Measurements from ENCODE around the gene ITPR1. TPM values are rescaled to one million over a fixed set of nuclear protein-coding genes. Genes with fewer than 3 reads are reported as not detected.

The ITPR1 gene
- total and polyA plus RNA-seq, 2 experiments from 2014 or later: 6.8 to 21.0 TPM

GRCh38 chr3:4674216-4674615 is 181.1 kb downstream of the ITPR1 start:
- H3K36me3 Mint-ChIP-seq (ENCODE audit: low read depth): 0 out of 3 replicates have a peak, but pooled peaks cover 3% of the 10 kb centered on the region
- Histone ChIP-seq H3K27me3 (ENCODE audit: insufficient read depth) (no peaks in the 10 kb centered on the region), H3K9me2 (ENCODE audit: insufficient read depth) (no peaks in the 10 kb centered on the region), H4K20me1 (replicated peaks; ENCODE audit: insufficient read depth) (no peaks in the 10 kb centered on the region), H3K4me2 (no peak overlapping the region), H2AFZ (no peak overlapping the region), H3K27ac (ENCODE audit: low read depth) (no peak overlapping the region), H3K4me1 (ENCODE audit: insufficient read depth) (no peaks in the 10 kb centered on the region), H3K4me3 (no peak overlapping the region), H3K36me3 (ENCODE audit: insufficient read depth) (peaks cover 5% of the 10 kb centered on the region; the same call in 1 of the 2 replicates), H3K79me2 (replicated peaks; ENCODE audit: insufficient read depth) (no peaks in the 10 kb centered on the region), H3F3A (replicated peaks; ENCODE audit: low read depth) (no peaks in the 10 kb centered on the region)
- TF ChIP-seq ZNF462 (CRISPR knock-in tag; IDR thresholded peaks at IDR 0.05): no peak
- TF ChIP-seq NANOG (IDR thresholded peaks at IDR 0.05; ENCODE audit: borderline replicate concordance): no peak
- no peak for TF ChIP-seq CREB1 (CRISPR knock-in tag; IDR thresholded peaks at IDR 0.05; ENCODE audit: low read depth)
- no peak for TF ChIP-seq CTCF (conservative IDR thresholded peaks at IDR 0.05; ENCODE audit: low read depth in 2 of 2)
- TF ChIP-seq ETS1 (IDR thresholded peaks at IDR 0.05): no peak
- no peak overlapping the region; the same call in 1 of the 2 replicates for H3K27ac Mint-ChIP-seq
- DNase-seq (ENCODE audit: low spot score): no peak
- H3K4me1 Mint-ChIP-seq: no peaks in the 10 kb centered on the region
- H3K27me3 Mint-ChIP-seq (ENCODE audit: insufficient read depth, low read depth, poor library complexity): peaks cover 3% of the 10 kb centered on the region
- no peak for ATAC-seq
- no peak overlapping the region for H3K4me3 Mint-ChIP-seq
- H3K9me3 Mint-ChIP-seq: no peaks in the 10 kb centered on the region

All from GM23338 (cell line).